Activated T-cell treated with anti-CD3 and anti-CD28 coated beads for 24 hours (primary cell): Measurements from ENCODE around the gene PCSK4.
"Not testable (repeated sequence)": the region's sequence is repeated elsewhere in the genome, so short reads cannot be mapped to it uniquely, and the experiment has no call there.

Experiments
- DNase-seq: peaks from one replicate; pipeline ENCODE4 v3.0.0-alpha.2; 2020; ENCODE audit warnings: low read depth

Gene PCSK4

DNA sequence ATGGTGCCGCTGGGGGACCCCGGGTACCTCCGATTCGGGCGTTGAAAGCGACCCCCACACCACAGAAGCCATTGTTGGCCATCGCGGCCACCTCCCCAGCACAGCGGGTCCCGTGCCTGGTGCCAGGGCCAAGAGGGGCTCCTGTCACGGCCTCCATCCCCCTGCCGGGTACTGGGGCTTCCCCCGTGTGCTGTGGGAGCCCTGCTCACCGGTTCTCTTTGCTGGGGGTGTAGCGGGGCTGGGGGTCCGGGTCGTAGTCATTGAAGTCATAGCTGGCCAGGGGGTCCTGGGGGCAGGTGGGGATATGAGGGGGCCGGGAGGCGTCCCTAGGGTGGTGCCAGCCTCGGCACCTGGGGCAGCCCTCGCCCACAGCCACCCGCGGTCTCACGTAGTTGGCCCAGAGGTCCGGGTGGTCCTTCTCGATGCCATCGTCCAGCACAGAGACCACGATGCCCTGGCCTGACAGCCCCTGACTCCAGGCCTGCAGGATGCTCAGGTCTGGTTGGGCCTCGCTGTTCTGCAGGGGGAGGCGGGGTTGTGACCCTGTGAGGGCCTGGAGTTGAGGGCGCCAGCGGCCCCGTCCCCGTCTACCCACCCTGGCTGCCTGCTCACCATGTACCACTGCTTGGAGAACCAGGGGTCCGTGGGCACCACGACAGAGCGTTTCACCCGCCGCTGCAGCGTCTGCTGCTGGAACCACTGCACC lies 2.4 kb downstream of the PCSK4 start:
- DNase-seq = no peak

DNA sequence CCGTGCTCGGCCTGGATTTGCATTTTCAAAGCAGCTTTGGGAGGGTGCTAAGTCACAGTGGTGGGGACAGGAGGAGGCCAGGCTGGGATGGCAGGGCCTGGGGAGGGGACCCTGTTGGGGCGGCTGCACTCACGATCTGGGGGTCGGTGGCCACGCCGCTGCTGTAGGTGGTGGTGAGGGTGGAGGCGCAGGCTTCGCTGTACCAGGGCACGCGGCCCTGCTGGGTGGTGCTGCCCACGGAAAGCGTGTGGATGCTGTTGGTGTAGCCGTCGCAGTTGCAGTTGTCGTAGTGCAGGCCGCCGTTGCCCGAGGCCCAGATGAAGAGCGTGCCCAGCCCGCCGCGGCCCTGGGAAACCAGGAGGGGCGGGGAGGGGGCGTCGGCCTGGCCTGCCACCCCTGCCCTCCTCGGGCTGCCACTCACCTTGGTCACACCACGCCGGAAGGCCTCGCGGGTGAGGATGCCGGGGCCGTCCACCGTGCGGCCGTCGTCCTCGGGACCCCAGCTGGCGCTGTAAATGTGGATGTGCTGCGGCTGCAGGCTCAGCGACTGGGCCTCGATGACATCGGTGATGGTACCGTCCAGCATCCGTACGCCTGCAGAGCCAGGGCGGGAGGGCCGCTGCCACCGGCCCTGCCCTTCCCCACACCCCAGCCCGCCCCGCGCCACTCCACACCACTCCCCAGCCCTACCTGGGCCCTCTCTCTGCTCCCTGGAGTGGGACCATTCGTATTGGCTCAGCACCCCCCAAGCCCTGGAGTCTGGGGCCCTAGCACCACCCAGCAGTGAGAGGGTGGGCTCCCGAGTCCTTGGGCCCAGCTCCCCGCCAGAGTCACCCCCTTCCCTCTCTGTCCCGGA lies 3.2 kb downstream of the PCSK4 start:
- DNase-seq = no peak

DNA sequence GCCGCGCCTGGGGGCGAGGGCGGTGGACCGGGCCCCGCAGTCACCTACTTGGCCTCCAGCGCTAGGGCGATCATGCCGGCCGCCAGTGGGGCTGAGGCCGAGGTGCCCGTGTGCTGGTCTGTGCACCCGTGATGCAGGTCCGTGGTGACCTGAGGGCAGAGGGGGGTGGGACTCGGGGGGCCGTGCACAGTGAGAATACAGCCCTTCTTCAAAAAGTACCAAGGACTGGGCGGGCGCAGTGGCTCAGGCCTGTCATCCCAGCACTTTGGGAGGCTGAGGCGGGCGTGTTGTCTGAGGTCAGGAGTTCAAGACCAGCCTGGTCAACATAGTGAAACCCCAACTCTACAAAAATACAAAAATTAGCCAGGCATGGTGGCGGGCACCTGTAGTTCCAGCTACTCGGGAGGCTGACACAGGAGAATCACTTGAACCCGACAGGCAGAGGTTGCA lies 6.1 kb downstream of the PCSK4 start:
- DNase-seq = no peak

DNA sequence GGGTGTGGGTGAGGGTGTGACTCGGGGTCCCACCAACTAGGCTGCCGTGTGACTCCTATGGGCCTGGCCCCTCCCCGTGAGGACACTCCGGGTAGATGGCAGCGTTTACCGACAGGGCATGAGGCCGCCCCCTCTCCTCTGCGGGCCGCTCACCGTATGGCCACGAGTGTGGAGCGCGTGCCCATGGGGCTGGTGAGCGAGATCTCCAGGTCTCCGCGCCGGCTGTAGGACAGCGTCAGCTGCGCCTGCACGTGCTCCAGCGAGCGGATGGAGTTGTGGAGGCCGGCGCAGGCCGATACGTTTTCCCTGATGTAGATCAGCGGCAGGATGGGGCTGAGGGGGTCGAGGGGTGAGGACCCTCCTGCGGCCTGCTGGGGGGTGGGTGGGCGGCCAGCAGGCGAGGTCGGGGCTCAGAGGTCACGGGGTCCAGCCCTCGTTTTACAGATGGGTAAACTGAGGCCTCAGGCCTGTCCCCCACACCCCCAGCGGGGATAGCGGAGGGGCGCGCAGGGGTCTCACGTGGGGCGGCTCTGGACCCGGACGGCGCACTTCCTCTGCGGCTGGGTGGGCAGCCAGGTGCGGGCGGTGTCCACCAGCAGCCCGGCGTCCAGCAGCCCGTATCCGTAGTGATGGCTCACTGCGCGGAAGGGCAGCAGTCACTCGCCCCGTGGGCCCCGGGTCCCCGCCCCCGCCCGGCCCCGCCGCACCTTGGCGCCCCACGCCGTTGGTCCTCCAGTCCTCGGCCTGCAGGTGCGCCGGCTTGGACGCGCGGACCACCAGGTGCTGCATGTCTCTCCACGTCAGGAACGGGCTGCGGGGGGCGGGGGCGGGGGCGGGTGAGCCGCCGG lies 6.8 kb downstream of the PCSK4 start:
- no peak for DNase-seq

DNA sequence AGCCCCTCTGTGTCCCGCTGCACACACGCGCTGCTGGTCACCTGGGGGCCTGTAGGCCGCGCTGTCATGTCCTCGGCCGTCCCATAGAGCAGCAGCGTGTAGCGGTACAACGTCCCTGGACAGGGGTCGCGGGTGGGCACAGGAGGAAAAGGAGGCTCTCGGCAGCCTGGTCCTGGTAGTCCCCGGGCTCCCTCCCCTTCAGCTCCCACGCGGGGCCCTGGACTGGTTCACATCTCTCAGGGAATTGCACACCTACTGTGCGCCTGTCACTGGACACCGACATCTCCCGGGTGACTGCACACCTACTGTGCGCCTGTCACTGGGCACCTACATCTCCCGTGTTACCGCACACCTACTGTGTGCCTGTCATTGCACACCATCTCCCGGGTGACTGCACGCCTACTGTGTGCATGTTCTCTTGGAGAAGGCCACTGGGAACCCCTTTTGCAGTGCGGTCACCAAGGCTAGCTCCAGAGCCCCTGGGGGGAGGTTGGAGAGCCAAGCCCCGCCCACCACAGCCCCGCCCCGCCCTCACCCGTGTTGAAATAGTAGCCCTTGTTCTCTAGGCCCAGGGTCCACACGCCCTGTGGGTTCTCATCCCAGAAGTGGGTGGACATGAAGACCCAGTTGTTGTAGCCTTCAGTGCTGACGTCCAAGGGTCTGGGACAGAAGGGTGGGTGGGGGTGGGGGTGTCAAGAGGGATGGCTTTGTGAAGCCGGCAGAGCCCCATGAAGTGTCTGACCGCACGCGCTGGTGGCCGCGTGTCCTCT lies 7.6 kb downstream of the PCSK4 start:
- no peak for DNase-seq

DNA sequence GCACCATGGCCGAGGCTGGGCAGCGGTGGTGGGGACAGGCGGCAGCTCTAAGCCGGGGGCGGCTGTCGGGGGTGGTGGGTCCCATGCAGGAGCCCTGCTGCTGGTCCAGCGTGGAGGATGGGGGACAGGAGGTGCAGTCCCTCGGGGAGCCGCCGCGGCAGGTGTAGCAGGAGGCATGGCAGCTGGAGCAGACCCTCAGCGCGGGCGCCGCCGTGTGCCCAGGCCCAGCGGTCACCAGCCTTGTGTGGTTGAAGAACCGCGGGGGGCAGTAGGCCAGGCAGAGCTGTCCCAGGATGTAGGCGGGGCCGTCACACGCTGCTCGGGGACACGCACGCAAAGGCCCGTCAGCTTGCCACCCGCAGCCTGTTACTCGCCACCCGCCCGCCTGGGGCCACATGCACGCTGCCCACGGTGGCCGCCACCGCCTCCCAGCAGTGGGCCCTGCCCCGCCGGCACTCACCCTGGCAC lies 8.2 kb downstream of the PCSK4 start:
- no peak for DNase-seq

DNA sequence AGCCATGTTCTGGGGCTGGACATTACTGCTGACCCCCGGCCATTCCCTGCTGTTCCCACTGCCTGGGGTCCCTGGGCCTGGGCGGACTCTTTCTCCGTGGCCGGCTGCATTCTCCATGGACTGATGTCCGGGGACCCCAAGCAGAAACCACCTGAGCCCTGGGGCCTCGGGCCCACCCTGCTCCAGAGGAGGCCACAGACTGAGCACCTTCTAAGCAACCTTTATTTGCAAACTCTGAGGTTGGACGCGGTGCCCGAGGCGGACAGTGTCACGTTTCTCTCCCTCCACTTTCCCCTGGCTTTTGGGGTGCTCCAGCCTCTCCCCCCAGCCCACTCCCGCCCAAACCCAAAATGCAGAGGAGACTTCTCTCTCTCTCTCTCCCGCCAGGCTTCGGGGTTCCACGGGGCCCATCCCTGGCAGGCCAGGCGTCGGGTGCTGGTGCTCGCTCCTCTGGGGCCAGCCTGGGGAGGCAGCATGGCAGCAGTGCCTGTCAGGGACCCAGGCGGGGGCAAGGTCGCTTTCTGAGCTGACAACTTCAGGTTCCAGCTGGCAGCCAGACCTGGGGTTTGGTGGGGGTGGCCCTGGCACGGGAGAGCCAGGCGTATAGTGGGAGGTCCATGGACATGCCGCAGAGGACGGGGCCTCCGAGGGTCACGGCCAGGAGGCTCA lies 8.8 kb downstream of the PCSK4 start:
- DNase-seq = no peak

DNA sequence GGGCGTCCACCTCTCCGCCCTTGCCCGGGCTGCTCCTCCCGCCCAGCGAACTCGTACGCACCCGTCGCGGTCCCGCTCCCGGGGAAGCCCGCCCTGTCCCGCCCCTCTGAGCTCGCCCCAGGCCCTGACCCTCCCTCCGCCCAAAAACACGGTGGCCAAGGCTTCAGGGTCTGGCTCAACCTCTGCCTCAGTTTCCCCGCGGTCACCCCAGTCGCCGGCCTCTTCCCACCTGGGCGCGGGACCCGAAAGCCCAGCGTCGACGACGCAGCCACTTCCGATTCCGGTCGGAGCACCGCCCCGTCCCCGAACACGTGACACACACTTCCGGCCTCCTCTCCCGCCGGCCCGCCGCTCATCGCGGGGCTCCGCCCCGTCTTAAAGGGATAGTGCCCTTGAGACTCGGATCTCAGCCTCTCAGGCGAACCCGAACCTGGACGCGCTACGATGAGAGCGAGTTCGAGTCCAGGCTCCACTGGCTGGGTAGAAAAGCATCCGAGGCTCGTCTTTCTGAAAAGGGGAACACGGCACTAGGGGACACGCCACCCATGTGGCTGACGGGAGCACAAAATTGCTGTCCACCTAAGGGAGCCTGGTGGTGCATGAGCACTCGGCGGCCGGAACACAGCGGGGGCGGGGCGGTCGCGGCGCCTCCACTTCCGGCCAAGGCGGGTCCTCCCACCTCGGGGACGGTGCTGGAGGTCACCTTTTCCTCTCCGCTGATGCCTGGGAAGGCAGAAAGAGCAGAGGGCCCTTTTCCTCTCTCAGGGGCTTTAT lies 11.0 kb downstream of the PCSK4 start, which contains the start of gene C19orf25:
Gene C19orf25 (minus strand): TSS at position 282 of the 774 bp plus-strand sequence. CDS start 312 bp downstream, outside the sequence.
- DNase-seq = peak; percentile 91

DNA sequence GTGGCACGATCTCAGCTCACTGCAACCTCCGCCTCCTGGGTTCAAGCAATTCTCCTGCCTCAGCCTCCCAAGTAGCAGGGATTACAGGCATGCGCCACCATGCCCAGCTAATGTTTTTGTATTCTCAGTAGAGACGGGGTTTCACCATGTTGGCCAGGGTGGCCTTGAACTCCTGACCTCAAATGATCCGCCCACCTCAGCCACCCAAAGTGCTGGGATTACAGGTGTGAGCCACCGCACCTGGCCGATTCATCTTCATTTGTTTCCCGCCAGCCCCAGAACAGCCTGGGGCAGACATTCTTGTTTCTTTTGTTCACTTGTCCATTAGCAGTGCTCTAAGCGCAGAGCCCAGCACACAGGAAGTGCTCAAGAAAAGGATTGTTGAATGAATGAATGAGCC lies 13.1 kb downstream of the PCSK4 start:
- DNase-seq = not testable (repeated sequence)

DNA sequence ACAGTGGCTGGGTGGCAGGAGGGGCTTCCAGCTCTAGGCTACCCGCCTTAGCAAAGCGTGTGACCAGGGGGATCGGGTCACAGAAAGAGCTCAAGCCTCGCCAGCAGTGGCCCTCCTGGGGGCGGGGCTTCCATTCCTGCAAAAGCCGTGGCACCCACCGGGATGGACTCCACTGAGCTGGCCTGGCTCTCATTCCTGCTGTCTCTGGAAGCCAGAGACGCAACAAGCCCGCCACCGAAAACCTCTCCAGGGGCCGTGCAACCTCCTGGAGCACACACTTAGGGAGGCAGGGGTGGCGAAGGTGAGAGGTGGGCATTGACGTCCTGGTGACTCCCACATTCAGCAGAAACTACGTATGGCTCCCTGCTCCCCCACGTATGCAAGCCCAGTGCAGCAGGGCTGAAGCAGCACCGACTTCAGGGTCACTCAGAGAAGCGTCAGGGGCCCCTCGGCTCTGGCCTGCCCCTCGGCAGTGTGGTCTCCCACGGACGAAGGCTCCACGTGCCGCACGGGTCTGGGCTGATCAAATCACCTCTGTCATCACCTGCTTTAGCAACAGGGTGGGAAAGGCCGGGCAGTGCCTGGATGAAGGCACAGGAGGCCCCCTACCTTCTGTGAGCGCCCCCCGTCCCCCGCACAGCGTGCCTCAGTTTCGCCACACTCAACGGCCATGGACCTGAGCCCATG lies 14.3 kb downstream of the PCSK4 start:
- no peak for DNase-seq

DNA sequence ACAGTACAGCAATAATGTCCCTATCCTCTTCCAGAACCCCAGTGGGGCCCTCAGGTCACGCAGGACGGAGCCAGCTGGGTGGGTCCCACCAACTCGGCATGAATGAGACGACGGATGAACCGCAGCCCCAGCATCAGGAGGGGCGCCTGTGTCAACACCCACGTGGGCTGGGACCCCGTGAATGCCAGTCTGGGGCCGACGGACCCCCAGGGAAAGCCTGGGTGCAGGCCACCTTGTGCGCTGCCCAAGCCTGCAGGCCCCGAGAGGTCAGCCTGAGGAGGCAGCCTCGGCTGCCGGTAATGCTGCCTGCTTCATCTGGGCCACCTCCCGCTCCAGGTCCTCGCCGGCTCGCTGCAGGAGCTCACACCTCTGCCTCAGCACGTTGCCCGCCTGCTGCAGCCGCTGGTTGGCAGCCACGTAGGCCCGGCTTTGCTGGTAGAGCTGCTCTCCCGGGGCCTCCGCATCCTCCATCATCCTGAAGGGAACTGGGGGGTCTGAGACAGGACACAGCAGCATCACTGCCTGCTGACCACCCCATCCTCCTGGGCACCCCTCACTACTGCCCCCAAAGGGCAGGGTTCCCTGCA lies 15.3 kb downstream of the PCSK4 start:
- DNase-seq = no peak

DNA sequence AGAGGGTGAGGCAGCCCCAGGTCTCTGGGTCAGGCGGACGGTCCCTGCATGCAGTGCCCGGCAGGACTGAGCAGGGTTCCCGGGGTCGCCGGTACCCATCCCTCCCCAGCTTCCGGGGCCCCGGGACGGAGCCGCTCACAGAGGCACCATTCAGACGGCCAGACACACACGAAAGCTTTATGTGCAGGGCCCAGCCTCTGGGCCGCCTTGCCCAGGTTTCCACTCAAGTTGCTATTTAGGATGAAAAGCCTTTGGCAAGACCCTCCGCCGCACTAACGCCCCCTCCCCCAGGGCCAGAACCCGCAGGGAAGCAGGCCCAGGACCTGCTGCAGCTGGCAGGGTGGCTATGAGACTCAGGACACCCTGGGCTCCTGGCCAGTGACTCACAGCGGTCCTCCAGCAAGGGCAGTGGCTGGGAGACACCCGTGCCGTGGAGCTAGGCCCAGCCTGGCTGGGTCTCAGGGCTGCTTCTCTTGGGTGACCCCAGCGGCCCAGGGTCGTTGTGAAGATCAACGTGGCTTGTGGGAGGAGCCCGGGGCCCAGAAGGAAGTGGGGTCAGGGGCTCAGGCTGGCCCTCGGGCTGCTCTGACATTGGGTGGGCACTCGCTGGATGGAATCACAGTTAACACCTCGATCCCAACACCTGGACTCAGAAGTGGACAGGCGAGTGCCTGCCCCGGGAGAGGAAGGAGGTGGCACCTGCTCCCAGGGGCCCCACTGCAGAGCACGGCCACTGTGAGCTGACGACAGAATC lies 16.0 kb downstream of the PCSK4 start:
- DNase-seq = no peak

DNA sequence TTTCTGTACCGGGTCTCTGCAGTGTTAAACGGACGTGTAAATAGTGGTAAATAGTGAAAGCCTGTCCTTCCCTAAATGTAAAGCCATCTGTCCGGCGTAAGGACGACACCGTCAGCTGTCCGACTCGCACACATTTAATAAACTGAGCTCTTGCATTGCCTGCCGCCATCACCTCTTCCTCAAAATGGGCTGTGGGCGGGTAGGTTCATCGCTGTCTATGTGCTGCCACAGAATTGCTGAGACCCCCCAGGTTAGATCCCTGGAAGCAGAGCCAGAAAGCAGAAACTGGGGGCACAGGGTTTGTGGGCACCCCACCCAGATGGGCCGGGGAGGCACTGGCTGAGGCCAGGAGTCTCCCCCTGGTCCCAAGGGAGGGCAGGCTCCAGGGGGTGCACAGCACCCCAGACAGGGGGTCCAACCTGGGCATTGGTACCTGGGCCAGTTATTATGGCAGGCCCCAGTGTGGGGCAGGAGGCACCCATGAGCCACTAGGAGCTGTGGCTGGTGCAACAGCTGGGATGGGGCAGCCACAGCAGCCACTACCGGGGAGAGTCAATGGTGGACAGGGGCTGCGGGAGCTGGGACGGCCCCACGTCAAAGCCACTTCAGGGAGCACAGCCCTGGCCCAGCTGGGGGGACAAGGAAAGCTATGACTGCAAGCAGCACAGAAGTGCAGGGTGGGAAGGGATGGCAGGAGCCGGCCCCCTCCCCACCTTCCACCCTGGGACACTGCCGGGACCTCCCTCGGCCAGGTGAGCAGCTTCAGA lies 16.9 kb downstream of the PCSK4 start:
- DNase-seq = no peak

DNA sequence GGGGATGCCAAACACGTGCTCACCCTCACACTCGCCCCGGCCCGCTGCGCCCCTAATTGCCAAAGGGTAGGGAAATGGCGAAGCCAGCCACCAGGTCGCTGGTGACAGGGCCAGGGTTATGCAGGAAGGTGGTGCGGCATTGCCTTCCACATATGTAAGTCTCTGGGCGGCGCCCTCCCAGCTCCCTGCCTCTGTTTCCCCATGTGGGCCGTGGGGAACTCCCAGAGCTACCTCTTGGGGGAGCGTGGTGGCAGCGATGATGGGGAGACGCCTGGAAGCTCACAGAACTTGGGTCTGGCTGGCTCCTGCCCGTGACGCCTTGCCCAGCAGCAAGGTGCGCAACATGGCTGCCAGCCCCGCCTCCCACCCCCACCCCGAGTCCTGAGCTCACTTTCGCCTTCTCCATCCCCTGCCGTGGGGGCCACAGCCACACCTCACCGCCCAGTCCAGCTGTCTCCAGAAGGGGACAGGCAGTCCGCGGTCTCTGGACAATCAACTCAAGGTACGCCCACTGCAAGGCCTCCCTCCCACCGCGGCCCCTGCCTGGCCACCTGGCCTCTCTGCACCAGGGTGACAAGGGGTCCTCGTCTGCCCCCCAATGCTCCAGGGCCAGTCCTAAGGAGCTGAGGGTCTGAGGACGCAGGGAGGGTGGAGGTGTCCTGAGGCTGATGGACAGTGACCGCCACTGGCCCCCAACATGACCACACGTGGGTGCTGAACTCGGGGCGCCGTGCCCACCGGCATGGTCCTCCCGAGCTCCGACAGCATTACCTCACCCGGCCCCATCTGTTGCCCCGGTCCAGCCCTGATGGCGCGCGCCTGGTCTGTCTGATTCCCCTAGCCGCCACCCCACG lies 17.7 kb downstream of the PCSK4 start:
- DNase-seq = no peak

DNA sequence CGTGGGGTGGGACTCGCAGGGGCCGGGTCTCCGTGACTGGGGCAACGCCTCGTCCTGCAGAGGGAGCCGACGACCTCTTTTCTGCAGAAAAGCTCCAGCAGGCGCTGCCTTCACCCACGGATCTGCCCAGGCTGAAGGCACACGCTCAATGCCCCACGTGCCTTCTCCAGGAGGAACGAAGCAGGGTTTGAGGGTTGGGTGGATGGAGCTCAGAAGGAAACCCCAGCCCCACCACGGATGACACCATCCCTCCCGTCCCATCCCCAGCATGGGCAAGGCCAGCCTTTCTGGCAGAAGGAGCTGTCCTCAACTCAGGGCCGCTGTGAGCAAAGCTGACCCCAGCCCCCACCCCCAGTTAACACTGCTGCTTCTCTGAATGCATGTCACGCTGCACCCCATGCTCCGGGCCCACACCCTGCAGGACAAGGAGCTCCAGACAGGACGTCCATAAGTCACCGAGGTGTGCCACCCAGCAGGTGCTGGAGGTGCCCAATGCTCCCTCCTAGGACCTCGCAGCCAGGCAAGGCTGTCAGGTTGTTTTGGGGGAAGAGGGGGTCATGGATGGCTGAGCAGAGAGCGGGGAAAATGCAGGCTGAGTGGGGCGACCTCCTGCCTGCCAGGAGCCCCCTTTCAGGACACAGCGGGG lies 18.5 kb downstream of the PCSK4 start:
- DNase-seq = no peak

DNA sequence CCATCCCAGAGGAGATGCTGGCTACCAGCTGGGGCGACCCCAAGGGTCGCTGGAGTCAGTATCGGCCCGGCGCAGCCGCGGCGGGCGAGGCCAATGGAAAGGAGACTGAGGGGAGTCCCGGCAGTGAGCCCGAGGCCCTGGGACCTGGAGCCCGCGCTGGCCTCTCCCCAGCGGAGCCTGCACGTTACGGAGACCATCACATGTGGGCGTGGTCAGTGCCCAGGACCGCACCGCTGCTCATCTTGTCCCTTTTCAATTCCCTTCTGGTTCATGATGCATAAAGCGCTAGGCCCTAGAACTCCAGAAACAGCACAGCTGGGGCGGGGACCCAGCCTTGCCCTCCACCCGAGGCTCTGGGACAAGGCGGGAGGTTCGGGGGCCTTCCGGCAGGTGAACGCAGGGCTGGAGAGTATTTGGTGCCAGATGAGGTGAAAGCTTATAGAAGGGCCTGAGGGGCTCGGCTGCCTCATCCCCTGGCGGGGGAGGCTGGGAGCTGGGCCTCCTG lies 19.1 kb downstream of the PCSK4 start:
- DNase-seq = no peak
